NB4 (cell line): ENCODE data around the gene PEAK3.

Experiments
- DNase-seq: peaks from one replicate; pipeline ENCODE4 v3.0.0; 2010; ENCODE audit warnings: low read depth
- H3K4me3 ChIP-seq: one replicate; pipeline ENCODE4 v1.5.1; 2011; ENCODE audit warnings: mild to moderate bottlenecking, low read depth, low read length, moderate library complexity
- CTCF ChIP-seq: IDR thresholded peaks from one replicate; pipeline ENCODE4 v1.5.1; 2012; ENCODE audit warnings: low read depth, low read length
- MAX ChIP-seq: IDR thresholded peaks from 2 replicates; pipeline ENCODE4 v1.6.1; 2011; ENCODE audit warnings: low read depth, low read length
- MYC ChIP-seq: IDR thresholded peaks from 2 replicates; pipeline ENCODE4 v1.6.1; 2011; ENCODE audit warnings: low read depth, low read length
- POLR2A ChIP-seq: IDR thresholded peaks from 2 replicates; pipeline ENCODE4 v1.6.1; 2011; ENCODE audit warnings: mild to moderate bottlenecking; ENCODE audit not compliant: insufficient read length; ENCODE audit errors: extremely low read depth

Gene PEAK3

GRCh38 chr19:2280633-2281264 lies 1.2 kb downstream of the PEAK3 start:
- TF ChIP-seq MYC (no peak), CTCF (no peak), MAX (no peak), POLR2A (no peak)
- H3K4me3 ChIP-seq = no peak overlapping the region
- DNase-seq = no peak

GRCh38 chr19:2278459-2279158 lies 3.4 kb downstream of the PEAK3 start:
- TF ChIP-seq CTCF (no peak), MYC (no peak), POLR2A (no peak), MAX (no peak)
- no peak overlapping the region for H3K4me3 ChIP-seq
- DNase-seq = no peak

DNA sequence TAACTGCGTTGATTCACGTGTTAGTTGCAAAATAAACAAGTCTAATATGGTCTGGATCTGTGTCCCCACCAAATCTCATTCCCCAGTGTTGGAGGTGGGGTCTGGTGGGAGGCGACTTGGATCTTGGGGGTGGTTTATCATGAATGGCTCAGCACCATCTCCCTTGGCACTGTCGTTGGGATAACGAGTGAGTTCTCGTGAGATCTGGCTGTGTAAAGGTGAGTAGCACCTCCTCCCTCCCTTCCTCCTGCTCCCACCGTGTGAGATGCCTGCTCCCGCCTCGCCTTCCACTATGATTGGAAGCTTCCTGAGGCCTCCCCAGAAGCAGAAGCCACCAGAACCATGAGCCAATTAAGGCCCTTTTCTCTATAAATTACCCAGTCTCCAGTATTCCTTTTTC lies 4.8 kb downstream of the PEAK3 start:
- TF ChIP-seq MYC (no peak), POLR2A (no peak), MAX (no peak), CTCF (no peak)
- no peak overlapping the region for H3K4me3 ChIP-seq

DNA sequence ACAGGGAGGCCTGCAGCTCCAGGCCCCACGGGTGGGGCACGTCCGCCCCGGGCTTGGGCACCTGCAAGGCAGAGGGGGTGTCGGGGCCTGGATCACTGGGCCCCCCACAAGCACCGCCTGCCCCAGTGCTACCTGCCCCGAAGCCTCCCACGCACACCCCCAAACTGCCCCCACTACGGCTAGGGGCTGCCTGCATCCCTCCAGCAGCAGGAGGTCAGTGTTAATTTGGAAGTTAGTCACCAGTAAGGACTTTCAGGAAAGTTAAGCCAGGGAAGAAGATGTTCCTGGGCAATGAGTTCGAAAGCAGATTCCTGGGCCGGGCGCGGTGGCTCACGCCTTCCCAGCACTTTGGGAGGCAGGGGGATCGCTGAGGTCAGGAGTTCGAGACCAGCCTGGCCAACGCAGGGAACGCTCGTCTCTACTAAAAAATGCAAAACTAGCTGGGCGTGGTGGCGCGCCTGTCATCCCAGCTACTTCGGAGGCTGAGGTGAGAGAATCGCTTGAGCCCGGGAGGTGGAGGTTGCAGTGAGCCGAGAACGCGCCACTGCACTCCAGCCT lies 5.5 kb downstream of the PEAK3 start:
- no peak for TF ChIP-seq MAX
- TF ChIP-seq CTCF = no peak
- TF ChIP-seq POLR2A = no peak
- no peak for DNase-seq
- no peak overlapping the region for H3K4me3 ChIP-seq

More for the DNA sequence above, 4.8 kb downstream of the PEAK3 start:
- DNase-seq = no peak

DNA sequence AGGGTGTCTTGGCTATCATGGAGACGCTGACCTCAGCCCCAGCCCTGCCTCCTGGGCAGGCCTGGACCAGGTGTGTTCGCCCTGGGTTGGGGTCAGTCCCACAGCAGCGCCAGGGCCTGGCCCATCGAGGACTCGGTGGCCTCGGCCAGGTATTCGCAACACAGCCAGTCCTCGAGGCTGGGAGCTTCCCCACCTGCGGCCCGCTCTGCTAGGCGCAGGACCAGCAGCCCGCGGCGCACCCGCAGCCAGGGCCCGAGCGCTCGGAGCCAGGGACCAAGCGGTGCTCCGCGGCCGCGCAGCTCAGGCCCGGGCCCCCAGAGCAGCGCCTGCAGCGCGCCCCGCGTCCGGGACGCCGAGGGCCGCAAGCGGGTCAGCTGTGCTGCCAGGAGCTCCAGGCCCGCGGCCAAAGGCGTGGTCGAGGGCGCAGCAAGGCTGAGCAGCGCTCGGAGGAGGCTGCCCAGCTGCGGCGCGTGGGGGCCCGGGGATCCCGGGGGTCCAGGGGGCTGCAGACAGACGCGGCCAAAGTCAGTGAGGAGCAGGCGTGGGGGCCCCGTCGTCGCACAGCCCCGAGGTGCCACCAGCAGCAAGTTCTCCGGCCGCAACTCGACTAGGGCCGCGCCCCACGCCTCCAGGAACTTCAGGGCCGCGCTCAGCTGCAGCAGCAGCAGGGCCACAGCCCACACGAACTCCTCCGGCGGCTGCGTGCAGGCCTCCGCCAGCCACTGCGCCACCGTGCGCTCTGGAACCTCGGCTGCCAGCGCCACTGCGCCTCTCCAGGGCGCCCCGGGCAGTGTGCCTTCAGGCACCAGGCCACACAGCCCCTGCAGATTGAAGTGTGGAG lies 6.2 kb downstream of the PEAK3 start:
- H3K4me3 ChIP-seq = no peak overlapping the region
- no peak for TF ChIP-seq MAX
- no peak for TF ChIP-seq MYC
- TF ChIP-seq CTCF = no peak
- no peak for TF ChIP-seq POLR2A
- DNase-seq = no peak
